ENCODE results near the gene THAP10.
"Not testable (repeated sequence)": the region's sequence is repeated elsewhere in the genome, so short reads cannot be mapped to it uniquely, and the experiment has no call there.

The THAP10 gene

DNA sequence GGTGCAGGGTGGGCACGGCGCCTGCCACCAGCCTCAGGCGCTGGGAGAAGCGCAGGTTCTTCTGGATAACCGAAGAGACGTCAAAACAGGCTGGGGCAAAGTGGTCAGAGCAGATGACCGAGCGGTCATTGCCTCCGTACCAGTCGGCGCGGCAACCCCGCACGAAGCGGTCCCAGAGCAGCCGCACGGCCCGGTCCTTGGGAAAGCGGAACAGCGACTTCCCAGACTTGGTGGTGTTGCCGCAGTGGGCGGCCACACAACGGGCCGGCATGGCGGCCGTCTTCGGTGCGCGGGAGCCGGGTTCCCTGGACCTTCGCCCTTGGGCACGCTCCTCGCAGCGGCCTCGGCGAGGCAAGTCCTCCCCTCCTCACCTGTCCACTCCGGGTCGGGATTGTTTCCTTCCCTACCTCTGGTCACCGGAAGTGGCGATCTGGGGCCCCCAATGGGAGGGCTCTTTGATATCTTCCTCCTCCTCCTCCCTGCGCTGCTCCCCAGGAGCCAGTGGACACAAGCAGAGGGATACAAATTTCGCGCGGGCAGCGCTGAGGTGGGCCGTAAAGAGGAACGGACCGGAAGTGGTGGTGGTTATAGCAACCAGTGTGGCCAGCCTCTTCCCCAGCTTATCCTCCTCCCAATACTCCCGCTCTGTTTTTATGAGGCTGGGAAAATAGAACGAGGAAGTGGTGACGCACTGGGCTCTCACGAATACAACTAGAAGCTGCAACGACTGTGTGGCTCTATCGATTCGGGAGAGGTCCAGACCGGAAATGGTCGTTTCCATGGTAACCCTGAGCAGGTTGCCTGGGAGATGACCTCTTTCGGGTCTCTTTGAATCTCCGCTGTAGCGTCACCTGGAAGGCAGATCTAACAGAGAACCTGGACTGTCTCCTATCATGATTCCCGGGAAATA is at the start of gene THAP10, which contains the start of gene LRRC49:
Gene THAP10, minus strand, starts transcription at position 432 of the 910 bp plus-strand sequence. Its CDS starts 161 bp downstream, at position 271.
Gene LRRC49, plus strand, starts transcription at position 825 of the 910 bp plus-strand sequence. Its CDS starts 69 bp downstream, at position 894.
- peak; percentile 92 for DNase-seq

DNA sequence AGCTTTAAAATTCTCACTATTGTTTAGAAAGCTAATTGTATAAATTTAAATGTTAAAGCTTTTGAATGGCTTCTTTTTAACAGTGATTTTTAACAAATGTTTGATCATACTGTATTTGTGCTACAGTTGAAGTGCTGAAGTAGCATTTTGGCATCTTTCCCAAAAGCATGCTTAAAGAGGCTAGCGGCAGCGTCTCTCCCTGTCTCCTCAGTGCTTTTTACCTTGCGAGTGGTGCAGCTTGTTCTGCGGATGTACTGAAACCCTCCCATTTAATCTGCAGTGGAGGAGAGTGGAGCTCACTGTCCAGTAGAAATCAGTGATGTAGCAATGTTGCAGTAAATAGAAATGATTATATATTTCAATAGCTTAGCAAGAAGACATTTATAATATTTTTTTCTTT is 44.1 kb upstream of the THAP10 start:
- DNase-seq, result no peak

DNA sequence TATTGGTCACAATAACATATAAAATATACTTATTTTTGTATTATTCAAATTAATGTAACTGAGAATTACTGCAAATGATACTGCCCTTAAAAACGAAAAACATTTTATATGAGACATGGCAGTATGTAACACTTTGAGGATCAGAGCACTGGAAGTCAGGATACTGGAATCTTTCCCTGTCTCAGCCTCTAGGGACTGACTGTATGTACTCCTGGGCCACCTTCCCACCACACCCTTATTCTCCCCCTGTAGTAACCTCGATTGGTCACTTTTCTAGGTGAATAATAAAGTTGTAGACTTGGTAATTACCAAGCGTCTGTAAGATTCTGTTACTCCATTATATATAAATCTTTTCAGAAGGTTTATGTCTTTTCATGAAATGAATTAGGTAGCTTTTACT is 43.4 kb upstream of the THAP10 start:
- DNase-seq, result no peak

DNA sequence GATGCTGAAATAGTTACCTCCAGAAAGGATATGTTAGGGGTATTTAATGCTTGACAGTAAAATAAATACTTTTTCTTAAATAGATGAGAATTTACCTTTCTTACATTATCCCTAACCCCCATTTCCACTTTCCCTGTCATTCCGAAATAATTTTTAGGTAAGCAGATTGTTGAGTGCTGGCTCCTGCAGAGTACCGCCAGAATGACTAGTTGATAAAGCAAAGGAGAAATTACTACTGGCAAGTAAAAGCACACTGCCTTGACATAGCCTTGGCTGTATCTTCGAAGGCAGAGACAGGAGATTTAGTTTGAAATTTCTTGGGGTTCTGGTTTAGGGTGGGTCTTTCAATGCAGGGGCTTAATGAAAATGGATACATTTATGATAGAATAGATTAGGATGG is 41.2 kb upstream of the THAP10 start:
- DNase-seq, result no peak

DNA sequence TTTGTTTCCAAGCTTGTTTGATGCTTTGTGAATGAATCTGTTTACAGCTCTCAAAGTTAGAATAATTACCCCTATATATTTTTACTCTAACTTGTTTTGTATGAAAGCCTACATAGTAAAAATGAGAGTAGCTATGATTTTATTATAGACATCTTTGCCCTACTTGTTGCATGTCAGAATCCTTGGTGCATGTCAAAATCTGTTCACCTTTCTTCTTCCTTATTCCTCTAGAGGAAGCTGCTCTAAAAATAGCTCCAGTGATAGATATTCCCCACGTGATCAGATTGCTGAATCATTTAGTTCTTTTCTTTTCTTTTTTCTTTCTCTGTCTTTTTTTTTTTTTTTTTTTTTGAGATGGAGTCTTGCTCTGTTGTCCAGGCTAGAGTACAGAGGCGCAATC is 40.2 kb upstream of the THAP10 start:
- DNase-seq, result no peak

DNA sequence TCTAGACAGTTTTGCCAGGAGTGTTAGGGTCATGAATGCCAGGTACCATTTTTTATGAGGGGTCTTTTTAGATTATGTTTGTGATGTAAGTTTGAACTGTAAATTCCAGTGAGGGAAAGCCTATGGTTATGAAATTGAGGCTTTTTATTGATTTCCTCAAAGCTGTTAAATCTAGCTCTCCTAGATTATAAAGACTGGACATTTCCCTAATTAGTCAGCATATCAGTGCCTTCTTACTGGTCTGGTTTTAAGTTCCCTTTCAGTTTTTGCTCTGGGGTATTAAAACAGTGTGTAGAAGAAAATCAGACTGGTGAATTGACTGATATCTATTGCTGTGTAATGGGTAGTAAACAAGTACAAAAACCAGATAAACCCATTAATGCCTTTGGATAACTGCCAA is 39.6 kb upstream of the THAP10 start:
- DNase-seq, result no peak

DNA sequence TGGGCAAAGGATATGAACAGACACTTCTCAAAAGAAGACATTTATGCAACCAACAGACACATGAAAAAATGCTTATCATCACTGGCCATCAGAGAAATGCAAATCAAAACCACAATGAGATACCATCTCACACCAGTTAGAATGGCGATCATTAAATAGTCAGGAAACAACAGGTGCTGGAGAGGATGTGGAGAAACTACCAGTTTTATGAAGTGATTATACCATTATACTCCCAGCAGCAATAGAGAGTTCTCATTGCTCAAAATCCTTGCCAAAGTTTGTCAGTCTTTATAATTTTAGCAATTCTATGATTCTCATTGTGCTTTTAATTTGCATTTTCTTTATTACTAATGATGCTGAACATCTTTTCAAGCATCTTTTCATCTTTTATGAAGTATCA is 34.7 kb upstream of the THAP10 start:
- not testable (repeated sequence) for DNase-seq

DNA sequence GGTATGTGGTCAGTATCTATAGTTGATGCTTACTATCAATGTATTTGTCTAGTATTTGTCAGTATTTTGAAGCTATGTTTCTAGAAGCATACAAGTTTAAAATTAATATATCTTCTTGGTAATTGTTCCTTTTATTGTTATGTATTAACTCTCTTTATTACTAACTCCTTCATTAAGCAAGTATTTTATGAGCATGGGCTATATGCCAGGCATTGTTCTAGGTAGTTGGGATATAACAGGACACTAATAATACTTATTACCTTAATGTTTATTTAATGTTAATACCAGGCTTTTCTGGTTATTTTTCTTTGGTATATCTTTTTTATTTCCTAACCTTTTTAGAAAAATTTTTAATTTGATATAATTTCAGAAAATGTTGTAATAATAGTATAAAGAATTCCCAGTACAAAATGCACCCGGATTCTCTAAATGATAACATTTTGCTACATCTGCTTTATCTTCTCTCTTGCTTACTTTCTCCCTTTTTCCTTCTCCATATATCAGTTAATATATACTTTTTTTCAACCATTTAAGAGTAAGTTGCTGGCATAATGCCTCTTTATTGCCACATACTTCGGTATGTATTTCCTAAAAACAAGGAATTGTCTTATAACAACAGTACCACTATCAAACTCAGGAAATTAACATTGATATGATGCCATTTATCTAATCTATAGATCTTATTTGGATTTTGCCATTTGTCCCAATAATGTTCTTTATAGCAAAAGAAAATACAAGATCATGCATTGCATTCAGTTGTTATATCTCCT is 31.3 kb upstream of the THAP10 start:
- no peak for DNase-seq

DNA sequence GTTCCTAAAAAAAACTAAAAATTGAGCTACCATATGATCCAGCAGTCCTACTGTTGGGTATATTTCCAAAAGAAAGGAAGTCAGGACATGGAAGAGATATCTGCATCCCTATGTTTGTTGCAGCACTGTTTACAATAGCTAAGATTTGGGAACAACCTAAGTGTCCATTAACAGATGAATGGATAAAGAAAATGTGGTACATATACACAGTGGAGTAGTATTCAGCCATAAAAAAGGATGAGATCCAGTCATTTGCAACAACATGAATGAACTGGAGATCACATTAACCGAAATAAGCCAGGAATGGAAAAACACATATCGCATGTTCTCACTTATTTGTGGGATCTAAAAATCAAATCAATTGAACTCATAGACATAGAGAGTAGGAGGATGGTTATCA is 29.9 kb upstream of the THAP10 start:
- no peak for DNase-seq

DNA sequence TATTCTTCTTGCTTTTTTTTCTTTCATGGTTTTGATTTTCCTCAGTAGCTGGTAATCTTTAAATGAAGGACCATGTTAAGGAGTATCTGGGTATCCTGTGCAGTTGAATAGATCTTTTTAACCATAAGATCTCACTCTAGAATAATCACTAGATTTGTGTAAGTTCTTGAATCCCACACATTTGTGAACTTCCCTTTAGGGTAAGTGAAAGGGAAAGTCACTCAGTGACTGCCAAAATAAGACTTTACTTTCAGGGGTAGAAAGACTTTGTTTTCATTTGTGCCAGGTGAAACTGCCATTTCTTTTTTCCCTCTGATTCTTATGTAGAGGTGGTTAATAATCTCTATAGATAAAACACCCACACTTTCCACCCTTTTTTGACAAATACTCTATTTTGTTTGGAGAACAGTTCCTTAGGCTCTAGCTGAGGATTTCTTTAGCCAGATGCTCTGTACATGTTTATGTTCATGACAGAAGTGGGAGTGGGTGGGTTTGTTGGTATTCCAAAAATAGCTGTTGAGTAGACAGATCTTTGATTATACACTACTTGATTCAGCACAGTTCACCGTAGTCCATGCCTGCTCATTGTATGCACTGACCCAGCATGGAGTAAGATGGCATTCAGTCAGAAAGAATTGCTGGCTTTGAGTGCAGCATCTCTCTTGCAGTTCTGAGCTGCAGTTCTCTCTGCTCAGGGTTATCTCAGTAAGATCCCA is 28.9 kb upstream of the THAP10 start:
- no peak for DNase-seq

DNA sequence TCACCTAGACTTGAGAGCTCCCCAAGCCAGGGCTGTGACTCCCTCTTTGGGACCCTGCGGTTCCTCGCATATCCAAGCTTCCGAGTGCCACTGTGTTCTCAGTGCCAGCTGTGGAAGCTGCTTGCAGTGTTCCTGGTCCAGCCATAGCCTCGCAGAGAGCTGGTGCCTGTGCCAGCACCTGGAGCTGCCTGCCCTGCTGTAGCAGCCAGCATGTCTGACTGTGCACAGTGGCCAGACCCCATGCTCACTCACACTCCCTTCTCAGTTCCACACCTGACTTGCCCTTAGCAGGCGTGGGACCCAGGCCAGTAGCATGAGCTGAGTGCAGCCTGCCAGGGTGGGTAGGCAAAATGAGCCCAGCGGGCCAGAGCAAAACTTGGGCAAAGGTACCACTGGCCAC is 25.7 kb upstream of the THAP10 start:
- DNase-seq, result no peak

DNA sequence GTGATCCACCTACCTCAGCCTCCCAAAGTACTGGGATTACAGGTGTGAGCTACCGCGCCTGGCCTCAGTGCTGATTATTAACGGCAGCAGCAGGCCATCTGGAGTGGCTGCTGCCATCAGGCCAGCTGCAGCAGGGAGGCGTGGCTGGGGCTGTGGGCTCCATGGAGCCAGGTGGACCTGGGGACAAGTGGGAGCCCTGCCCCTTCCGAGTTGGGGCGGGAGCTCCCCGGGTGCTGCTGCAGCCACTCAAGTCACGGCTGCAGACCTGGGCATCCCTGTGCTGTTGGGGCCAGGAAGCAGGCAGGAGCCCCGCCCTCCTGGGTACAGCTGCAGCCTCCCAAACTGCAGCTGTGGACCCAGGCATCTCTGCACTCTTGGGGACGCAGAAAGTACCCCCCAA is 24.3 kb upstream of the THAP10 start:
- no peak for DNase-seq

DNA sequence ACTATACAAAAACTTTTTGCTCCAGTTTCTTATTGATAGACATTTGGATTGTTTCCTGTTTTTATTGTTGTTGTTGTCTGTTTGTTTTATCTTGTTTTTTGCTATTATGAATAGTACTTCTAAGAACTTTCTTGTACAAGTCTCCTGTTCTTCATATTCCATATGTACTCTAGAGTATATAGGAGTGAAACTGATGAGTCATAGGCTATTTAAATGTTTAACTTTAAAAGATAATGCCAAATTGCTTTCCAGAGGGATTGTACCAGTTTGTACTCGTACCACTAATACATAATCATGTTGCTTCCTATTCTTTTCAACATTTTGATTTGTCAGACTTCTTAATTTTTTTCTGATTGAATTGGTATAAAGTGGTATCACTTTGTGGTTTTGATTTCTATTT is 20.0 kb upstream of the THAP10 start:
- no peak for DNase-seq

DNA sequence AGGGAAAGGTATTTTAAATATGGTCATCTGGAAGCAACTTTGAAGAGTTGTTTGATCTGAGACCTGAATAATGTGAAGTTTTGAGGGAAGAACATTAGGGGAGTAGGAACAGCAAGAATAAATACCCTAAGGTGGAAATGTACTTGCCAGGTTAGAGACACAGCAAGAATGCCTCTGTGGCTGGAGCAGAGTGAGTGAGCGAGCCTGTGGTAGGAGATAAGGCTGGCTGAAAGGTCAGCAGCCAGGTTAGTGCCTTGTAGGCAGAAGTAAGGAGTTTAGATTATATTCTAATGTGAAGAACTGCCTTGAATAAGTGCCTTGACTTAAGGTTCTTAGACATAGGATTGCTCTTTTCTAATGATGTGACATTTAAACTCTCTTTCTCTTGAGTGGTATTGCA is 18.7 kb upstream of the THAP10 start:
- no peak for DNase-seq

DNA sequence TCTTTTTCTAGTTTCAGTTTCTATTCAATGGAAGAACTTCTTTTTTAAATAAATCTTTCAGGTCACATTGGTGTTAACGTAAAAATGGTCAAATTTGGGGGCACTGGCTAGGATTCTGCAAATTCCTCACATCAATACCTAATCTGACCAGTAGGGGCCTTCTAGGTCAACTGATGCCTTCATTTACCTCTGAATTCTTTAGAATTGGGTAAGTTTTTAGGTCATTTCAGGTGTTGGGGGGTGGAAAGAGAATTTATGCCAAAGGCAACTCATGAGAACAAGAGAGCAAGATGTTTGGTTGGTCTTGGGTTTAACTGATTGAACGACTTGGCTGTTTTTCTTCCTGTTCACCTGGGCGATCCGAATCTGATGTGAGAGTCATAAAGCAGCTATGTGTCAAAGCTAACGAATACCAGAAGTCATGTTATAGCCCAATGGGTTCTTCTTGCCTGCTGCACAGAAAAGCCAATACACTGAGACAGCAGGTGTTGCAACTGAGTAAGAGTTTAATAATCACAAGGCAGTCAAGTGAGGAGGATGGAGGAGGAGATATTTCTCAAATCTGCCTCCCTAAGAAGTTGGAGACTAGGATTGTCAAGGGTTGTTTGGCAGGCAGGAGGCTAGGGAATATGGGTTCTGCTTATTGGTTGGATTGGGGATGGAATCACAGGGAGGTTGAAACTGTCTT is 15.7 kb upstream of the THAP10 start:
- DNase-seq, result no peak

DNA sequence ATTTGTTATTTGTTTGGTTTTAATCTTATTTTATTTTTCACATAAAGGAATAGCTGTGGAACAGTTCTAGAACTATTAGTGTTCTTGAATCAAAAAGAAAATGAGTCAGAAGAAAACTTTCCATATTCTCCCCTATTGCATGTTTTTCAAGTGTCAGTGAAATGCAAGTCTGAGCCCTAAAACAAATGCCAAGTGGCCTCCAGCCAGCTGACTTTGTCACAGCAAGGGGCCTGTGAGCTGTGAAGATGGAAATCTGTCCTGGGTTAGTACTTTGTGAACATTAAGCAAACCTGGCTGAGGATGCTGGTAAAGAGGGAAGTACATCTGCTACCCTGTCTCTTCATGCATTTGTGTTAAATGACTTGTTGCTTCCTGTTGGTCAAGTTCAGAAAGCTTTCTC is 14.6 kb upstream of the THAP10 start:
- no peak for DNase-seq

DNA sequence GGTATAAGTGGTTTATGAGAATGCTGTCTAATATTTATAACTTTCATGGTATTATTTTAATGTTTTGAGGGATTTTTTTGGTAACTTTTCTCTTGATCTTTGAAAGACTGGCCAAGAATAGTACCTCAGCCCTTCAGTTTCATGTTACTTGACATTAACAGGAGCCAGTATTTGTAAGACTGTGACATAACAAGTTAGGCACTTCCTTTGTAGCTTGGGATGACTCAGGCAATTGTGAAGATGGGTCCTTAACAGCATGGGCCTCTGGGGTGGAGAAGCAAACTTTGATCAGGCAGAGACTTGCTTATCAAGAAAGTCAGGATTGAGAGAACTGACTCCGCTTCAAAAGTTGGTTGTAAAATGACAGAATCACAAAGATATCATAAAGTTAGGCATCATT is 9.9 kb upstream of the THAP10 start:
- DNase-seq, result peak; percentile 10

DNA sequence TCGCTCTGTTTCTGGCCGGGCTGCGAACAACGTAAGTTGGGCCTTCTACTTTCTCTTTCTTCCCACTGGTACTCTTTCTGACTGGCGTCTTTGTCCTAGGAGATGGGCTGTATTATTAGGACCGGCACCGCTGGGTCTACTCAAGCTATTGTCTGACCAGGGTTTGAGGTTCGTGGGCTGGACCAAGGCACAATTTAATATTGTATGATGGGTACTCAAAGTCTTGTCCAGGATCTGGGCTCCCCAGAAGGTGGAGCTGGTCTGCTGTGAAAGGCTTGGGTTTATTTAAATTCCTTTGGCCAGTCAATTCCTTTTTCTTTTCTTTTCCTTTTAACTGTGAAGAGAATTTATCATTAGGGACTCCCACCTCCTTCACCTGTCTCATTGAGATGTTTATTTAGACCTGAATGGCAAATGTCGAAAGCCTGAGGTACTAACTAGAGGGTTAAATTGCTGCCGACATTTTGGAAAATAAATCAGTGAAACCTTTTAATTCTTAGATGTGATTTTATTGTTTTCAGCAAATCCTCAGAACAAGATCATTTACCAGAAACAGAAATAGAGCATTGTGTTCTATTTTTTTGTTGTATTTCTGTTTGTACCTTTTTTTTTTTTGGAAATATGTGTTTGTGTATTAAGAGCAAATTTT is 803 bp upstream of the THAP10 start:
- DNase-seq, result peak; percentile 51

DNA sequence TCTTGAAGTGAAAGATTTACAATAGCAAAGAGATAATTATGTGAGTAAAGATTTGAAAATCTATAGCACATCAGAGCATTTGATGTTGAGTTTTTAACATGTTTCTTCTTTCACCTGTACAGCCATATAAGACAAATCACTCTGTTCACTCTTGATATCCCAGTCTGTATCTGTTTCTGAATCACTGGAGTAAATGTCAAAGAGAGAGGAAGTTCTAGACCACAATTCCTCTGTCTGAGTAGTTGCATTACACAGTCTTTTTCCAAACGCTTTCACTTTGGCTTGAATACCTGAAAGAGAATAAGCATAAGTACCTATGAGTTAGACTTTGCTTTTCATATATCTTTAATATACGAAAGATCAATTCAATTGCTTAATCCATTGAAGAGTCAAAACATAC is 9.9 kb downstream of the THAP10 start:
- DNase-seq, result peak; percentile 1

DNA sequence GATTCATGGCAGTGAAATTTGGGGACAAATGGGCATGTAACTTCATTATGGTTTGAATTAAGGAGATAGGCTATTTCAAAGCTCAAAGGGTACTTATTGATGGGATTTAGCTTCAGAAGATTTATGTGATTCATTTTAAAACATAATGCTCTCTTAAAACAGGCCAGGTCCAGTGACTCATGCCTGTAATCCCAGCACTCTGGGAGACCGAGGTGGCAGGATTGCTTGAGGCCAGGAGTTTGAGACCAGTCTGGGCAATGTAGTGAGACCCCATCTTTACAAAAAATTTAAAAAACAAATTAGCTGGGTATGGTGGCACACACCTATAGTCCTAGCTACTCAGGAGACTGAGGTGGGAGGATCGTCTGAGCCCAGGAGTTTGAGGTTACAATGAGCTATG is 11.5 kb downstream of the THAP10 start:
- no peak for DNase-seq

DNA sequence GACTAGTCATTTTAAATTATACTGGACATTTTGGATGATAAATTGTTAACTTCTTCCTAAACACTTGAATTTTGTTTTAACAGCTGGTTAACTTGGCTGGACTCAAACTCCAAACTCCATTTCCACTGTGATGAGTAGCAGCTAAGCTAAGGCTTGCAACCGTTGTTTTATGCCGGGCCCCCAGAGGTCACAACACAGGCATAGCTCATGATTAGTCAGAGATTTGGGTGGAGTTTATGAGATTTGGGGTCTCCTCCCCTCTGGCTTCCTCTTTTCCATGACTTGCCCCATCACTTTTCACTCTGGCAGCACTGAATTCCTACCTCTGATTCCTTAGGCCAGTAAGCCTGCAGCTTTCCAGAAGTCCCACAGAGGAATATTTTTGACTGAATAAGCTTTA is 12.8 kb downstream of the THAP10 start:
- no peak for DNase-seq

DNA sequence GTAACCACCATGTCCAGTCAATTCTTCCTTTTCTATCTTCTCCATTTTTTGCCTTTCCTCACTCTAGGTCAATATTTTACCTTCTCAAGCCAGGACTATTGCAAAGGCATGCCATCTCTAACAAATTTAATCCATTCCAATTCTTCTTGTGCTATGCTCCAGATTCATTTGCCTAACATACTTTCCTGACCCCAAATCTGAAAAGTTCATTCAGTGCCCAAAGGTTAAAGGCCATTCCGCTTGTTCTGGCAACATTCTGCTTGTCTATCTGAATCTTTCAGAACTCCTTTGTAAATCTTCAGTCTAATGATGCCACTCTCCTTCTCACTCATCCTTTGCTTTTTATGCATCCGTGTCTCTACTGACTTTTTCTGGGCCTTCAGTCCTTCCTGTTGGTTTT is 15.6 kb downstream of the THAP10 start:
- DNase-seq, result no peak
